Measurements from ENCODE around the gene CSNK1G2. TPM values are rescaled to one million over a fixed set of nuclear protein-coding genes. Genes with fewer than 3 reads are reported as not detected.

Gene CSNK1G2
- total and polyA plus RNA-seq, 2 experiments from 2014 or later: 97.7 to 100 TPM

- H3K9me3 ChIP-seq (ENCODE audit: low read depth): no peaks in the 10 kb centered on the region
- no peak for TF ChIP-seq CTCF (IDR thresholded peaks at IDR 0.05; ENCODE audit: low read depth, low read length)
- H3K36me3 ChIP-seq: no peaks in the 10 kb centered on the region
- H3K27me3 ChIP-seq: no peaks in the 10 kb centered on the region
- no peak overlapping the region for H3K4me3 ChIP-seq
- DNase-seq (ENCODE audit: low read depth in 1 of 2, low spot score in 1 of 2): no peak
- H3K4me1 ChIP-seq (ENCODE audit: low read depth): peaks cover 3% of the 10 kb centered on the region
- no peak overlapping the region for H3K27ac ChIP-seq
Measured at GRCh38 chr19:1933244-1933643, 7.7 kb upstream of the CSNK1G2 start.

GRCh38 chr19:1933942-1934341, 7.0 kb upstream of the CSNK1G2 start:
- no peaks in the 10 kb centered on the region for H3K9me3 ChIP-seq (ENCODE audit: low read depth)
- H3K36me3 ChIP-seq: no peaks in the 10 kb centered on the region
- TF ChIP-seq CTCF (IDR thresholded peaks at IDR 0.05; ENCODE audit: low read depth, low read length): no peak
- H3K27ac ChIP-seq: no peak overlapping the region
- no peaks in the 10 kb centered on the region for H3K27me3 ChIP-seq
- H3K4me3 ChIP-seq: no peak overlapping the region
- H3K4me1 ChIP-seq (ENCODE audit: low read depth): peaks cover 3% of the 10 kb centered on the region
- DNase-seq (ENCODE audit: low read depth in 1 of 2, low spot score in 1 of 2): no peak

GRCh38 chr19:1935484-1936208, 5.3 kb upstream of the CSNK1G2 start:
- H3K36me3 ChIP-seq: no peaks in the 10 kb centered on the region
- DNase-seq (ENCODE audit: low read depth in 1 of 2, low spot score in 1 of 2): peak in 1 of 2 donors; percentile 61
- H3K9me3 ChIP-seq (ENCODE audit: low read depth): no peaks in the 10 kb centered on the region
- no peak for TF ChIP-seq CTCF (IDR thresholded peaks at IDR 0.05; ENCODE audit: low read depth, low read length)
- H3K27me3 ChIP-seq: no peaks in the 10 kb centered on the region
- H3K27ac ChIP-seq: no peak overlapping the region
- H3K4me1 ChIP-seq (ENCODE audit: low read depth): peaks cover 5% of the 10 kb centered on the region
- H3K4me3 ChIP-seq: no peak overlapping the region

- H3K4me1 ChIP-seq (ENCODE audit: low read depth): peaks cover 5% of the 10 kb centered on the region
- no peak for TF ChIP-seq CTCF (IDR thresholded peaks at IDR 0.05; ENCODE audit: low read depth, low read length)
- no peaks in the 10 kb centered on the region for H3K9me3 ChIP-seq (ENCODE audit: low read depth)
- H3K27me3 ChIP-seq: no peaks in the 10 kb centered on the region
- no peak overlapping the region for H3K4me3 ChIP-seq
- no peaks in the 10 kb centered on the region for H3K36me3 ChIP-seq
- DNase-seq (ENCODE audit: low read depth in 1 of 2, low spot score in 1 of 2): no peak
- no peak overlapping the region for H3K27ac ChIP-seq
Measured at GRCh38 chr19:1936430-1936829, 4.5 kb upstream of the CSNK1G2 start.

- H3K4me3 ChIP-seq: no peak overlapping the region
- H3K9me3 ChIP-seq (ENCODE audit: low read depth): no peaks in the 10 kb centered on the region
- no peaks in the 10 kb centered on the region for H3K27me3 ChIP-seq
- H3K27ac ChIP-seq: no peak overlapping the region
- DNase-seq (ENCODE audit: low read depth in 1 of 2, low spot score in 1 of 2): no peak
- no peak for TF ChIP-seq CTCF (IDR thresholded peaks at IDR 0.05; ENCODE audit: low read depth, low read length)
- no peaks in the 10 kb centered on the region for H3K36me3 ChIP-seq
- H3K4me1 ChIP-seq (ENCODE audit: low read depth): peaks cover 5% of the 10 kb centered on the region
Measured at GRCh38 chr19:1936916-1937610, 3.9 kb upstream of the CSNK1G2 start.

All from cardiac muscle cell (in vitro differentiated cells and primary cell).